GM21576 (cell line): Measurements from ENCODE around the gene C4orf17.

Experiments used
- ATAC-seq: cut with Tn5 transposase; IDR thresholded peaks from one replicate; pipeline ENCODE4 v1.9.1; 2021; ENCODE audit warnings: mild to moderate bottlenecking, moderate library complexity; ENCODE audit not compliant: unreplicated experiment

The C4orf17 gene

DNA sequence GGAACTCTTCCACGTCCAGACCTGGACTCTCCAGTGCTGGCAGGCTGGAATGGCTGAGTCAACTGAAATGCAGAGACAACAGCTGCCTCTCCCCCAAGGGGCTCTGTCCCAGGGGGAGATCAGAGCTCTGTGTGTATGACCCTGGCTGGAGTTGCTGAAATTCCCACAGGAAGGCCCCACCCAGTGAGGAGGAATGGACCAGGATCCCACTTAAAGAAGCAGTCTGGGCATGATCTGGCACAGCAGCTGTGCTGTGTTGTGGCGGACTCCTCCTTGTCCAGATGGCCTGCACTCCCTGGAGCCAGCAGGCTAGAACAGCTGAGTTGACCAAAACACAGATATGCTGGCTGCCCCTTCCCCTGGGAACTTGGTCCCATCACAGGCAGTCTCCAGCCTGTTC, 25.4 kb downstream of the C4orf17 start:
- no peak for ATAC-seq

DNA sequence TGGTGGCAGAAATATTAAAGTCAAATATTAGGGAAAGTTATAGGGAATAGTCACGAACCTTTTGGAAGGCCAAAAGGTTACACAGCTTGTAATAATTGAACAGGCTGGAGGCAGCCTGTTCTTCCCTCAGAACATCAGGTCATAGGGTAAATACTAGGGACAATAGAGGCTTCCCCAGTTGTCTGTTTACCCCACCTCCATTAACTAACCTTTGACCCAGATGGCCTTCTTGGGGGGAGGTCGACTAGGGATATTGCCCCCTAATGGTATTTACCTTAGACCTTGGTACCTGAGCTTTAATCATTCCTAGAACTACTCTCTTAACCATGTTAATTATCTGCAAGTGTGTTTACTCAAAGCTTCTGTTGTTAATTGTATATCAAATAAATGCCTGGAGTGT, 26.0 kb downstream of the C4orf17 start:
- no peak for ATAC-seq

DNA sequence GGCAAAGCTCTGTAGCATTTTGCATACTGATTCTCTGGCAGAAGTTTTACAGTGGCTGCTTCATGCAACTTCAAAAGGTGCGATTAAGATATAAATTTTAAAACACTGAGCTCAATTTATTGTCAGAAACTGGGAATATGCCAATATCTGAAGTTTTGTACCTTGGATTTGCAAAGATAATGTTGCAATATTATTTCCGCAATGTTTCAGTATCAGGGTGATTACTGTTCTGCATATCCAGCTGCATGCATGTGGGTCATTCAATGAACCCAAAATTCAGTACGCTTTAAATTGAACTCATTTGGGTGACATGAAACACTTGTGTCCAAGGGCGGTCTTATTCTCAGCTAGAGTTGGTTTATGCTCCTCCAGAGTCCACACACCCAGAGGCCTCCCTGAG, 26.9 kb downstream of the C4orf17 start:
- no peak for ATAC-seq

DNA sequence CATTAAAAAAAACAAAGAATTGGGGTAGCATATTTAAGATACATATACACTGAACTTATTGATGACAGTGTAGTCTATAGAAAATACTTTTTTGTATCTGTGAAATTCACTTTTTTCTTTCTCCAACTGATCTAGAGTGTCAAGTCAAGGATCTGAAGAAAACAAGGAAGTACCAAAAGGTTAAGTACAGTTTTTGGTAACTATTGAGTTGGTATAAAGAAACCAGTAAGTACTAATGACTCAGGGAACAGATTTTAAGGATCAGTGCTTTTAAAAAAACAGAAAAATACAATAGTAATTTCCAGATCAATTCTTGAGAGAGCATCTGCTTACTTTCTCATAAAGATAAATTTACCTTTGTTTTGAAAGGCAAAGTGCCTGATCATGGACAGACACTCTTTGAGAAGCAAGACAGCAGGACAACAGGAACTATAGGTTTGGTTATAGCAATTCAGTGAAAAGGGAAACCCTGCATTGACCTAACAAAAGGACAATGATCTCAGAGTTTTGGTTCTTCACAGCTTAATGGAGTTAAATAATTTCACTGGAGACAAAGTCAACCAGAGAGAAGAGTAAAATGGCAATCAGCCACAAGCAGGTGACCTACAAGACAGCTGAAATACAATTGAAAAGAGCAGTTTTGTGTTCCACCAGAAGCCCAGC, 29.6 kb downstream of the C4orf17 start:
- no peak for ATAC-seq

DNA sequence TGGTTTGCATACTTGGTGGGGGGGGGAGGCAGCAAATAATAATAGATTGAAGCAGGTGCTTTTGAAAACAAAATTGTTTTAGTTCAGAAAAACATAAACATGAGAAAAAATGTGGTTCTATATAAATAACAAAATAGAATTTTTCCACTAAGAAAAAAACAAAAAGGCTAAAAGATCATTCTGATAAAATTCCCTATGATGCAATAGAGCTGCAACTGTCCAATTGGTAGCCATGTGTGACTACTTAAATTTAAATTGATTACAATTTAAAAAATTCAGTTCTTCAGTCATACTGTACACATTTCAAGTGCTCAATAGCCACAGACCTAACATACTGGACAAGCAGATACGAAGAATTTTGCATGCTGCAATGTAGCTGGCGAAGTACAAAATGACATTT, 42.1 kb downstream of the C4orf17 start:
- no peak for ATAC-seq

DNA sequence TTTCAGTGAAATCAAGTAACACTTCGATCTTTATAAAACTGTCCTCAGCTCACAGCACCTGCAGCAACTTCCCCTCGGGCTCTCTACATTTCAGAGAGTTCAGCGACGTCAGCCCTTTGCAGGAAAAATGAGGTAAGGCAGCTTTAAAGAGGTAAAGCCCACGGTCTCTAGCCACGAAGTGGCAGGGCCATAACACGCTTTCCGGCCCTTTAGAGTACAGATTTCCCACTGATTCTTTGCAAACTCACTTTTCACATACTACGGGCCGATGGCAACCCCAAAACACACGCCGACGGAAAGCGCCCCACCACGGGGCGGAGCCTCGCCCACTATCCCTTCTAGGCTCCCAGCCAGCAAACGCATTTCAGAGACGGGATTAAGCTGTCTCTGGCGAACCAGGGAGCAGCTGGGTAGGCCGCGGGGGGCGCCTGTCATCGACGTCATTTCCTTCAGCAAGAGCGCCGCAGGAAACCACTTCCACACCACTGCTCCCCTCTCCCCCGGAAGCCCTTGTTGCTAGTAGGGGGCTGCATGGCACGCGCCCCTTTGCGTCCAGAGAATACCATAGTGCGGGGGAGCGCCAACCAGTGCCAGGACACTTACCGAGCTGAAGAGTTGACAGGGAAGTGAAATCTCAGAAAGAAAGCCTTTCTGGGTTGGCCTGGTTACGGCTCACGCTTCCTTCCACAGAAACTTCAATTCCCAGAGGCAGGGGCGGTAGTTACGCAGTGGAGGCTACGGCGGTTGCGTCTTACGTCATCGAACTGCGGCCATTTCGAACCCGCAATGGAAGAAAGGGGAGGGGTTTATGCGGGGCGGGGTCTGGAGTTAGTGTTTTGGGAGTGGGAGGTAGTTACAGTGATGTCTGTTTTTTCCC, 52.7 kb downstream of the C4orf17 start, which contains the start of gene TRMT10A:
TRMT10A (minus strand) TSS at position 730 of the 877 bp plus-strand sequence. CDS start 4,701 bp downstream, outside the sequence.
- ATAC-seq: peak; percentile 96

DNA sequence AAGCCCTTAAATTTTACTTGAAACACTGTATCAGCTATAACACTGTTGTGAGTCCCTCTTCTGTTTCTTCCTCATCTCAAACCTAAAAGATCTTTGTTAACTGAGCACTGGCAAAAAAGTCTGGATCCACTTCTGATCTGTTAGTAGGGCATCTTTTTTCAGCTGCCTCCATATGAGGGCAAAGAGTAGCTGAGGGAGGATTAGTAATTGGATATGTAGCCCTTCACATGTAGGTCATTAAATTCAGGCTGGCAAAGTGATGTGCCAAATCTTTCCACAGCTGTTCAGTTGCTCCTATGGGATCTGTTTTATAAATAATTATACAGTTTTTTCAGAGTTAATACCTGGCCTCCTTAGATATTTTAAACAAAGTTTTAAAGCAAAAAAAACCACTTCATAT, 54.1 kb downstream of the C4orf17 start:
- no peak for ATAC-seq

DNA sequence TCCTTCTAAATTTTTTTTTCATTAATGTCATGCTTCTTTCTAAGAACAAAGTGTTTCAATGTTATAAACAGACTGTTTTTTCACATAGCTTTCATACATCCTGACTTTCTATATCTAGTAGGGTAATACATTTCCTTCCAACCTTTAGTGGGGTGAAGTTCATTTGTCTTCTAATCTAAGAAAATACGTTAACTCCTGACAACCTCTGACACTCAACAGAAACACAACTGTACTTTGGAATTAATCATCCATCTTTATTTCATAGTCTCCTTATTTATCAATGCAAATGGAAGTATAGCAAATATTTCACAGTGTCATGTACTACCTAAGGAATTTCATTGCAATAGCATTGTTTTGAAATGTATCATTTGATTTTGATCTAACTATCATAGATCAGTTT, 61.1 kb downstream of the C4orf17 start:
- ATAC-seq: no peak

DNA sequence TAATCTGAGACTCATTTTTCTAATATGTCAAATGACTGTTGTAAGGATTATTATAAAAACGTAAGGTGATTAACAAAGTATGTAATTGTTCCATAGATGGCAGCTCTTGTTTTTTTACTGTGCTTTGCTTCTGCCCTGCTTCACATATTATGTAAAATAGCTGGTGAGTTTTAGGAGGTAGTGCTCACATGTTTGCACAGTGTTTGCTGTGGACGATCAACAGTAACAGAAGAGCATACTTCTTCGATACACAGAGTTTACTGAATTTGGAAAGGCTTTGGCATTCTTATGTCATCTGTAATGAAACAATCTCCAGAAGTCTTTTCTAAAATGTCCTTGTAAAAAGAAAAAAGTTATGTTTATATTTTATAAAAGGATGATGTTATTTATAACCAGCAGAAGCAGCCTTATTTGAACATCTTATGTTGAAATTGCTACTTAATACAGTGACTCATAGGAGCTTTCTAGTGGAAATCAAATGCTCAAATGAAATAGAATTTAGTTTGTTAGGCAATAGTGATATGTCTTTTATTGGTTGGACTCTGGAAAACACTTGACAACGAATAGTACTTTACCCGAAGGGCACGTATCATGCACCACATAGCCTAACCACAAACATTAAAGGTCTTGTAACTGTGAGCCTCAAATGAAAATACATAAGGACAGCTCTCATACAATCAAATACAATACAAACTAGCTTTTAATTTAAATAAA, 61.9 kb downstream of the C4orf17 start:
- ATAC-seq: no peak

DNA sequence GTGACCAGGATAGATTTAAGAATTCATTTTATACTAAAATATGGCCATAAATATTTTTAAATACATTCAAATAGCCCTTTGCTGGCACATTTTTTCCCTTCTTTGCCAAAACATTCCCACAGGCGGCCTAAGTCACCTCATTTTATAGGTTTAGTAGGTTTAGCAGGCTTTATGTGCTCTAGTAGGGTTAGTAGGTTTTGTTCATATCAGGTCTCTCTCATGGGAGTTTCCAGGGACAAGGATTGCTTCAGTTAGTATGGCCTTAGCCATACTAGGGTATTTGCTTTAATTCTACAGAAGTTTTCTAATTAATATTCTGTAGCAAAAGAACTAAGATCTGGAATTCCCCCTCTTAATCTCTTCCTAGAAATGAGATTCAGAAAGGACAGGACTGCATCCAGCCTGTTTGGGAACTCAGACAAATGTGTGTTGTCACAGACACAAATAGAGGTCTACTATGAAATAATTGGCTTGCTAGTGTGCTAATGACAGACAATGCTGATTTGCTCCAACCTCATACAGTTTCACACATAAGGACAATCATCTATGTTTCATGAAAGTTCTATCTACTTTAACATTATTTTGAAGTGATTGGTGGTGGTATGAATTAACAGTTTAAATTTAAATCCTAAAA, 63.0 kb downstream of the C4orf17 start:
- ATAC-seq: no peak

DNA sequence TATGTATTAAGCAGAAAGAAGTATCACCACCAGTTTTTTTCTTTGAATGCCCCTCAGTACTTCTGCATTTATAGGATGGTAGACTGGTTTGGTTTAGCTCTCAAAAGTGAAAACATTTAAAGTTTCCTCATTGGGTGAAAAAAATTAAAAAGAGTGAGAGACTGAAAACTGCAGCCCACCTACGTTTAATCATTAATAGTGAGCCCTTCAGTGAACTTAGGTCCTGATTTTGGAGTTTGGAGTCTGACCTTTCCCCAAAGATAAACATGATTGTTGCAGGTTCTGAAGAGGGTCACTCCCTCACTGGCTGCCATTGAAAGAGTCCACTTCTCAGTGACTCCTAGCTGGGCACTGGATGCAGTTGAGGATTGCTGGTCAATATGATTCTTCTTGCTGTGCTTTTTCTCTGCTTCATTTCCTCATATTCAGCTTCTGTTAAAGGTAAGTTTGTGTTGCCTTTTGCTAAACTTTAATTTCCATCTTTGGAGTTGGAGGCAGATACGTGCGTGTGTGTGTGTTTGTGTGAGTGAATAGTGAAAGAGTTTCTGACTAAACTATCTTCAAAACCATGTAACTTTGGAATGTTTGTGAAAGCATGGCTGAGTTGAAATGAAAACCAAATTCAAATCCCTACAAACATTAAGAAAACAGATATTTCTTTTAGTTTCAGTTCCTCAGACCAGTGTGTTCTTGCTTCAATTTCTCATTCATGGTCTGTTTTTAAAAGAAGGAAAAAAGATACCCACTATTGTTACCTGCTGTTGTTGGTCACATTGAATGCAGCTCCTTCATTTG, 63.9 kb downstream of the C4orf17 start, which contains the start of gene MTTP:
MTTP (plus strand) TSS at position 295 of the 795 bp plus-strand sequence; CDS start at position 381, 86 bp downstream.
- ATAC-seq: peak; percentile 72

DNA sequence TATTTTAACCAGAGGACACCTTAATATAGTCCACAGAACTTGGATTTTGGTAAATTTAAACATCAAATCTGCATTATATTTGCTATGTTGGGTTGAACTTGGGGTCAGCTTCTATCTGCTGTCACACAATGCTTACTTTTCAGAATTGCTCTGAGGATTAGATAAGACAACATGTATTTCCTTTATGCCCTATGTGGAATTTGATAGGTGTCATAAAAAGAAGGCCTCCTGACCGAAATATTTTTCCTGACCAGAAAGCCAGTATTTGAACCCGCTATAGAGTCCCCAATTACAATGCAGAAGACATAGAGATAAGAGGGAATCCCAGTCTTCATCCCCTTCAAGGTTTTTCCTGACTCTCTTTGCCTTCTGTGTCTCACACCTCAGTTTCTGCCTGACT, 67.9 kb downstream of the C4orf17 start:
- ATAC-seq: no peak

DNA sequence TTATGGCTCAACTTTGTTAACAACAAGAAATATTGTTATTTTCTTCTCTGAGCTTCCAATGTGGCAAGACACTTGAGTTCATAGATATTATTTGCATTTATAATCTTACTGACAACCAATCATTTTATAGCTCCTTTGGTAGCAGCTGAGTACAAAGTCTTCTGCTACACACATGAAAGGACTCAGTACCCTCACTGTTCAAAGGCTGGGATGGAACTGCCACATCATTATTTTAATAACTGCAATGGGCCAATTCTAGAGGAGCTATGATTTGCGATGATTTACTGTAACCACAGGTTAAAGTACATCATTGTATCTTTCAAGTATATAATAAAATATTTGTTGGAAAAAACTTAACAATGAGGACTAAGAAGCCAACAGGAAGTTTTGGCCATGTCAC, 74.7 kb downstream of the C4orf17 start:
- no peak for ATAC-seq

DNA sequence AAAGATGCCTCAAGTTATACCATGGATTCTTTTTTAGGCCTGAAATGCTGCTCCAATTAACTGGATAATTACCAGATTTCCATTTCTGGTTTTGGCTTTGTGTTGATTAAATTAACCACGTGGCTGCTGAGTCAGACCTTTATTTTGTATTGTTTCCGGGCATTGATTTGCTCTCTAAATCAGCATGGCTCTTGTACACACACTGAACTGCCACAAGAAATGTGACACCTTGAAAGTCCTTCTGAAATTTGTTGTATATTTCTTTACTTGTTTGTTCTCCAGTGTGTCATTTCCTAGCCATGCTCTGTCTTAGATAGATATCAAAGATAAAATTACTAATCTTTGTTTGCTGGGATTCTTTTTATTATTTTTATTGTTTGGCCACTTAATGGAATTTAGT, 75.5 kb downstream of the C4orf17 start:
- ATAC-seq: no peak

DNA sequence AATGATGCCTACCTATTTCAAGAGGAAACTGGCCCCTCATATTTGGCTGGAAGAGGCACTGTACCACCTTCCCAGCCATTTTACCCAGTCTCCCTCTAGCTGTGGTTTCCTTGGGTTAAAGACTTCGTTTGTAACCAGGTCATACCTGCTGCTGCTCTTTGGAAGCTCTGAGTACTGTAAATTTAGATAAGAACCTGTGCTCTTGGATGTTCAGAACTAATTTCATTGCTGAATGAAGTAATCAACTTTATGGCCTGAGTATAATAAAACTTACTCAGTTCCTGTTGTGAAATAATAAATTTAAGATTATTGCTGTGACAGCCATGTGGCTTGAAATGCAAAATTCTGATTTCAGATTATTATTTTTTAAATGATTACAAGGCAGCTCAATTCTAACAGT, 76.0 kb downstream of the C4orf17 start:
- no peak for ATAC-seq

DNA sequence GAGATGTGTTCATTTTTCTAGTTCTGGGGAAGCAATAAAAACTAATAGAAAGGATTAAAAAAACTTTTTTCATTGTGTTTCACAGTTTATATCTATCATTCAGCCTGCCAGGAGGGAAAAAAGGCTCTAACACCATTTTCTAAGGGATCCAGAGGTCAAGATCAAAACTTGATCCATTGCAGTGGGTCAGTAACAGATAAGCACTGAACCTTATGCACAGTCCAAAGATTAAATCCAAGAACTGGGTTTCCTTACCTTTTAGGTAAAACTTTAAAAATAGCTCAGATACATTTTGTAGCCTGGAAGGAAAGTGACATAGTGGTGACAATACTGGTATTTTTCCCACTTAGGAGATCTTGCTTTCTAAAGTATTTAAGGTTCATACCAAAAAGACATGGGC, 76.5 kb downstream of the C4orf17 start:
- no peak for ATAC-seq

DNA sequence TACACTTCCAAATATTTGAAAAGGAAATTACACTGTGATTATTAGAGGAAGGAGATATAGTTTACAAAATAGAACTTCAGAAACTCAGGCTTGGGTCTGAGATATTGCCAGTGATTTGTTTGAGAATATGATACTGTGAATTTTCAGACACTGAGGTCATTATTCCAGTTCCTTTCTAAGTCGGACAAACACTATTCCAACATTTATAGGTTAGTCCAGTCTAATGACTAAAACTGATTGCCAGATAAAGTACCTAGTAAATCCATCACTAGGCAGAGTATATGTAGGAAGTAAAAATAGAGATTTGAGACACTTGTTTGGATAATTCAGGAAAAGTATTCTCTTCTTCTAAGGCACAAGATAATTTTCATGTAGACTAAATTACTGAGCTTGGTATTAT, 77.0 kb downstream of the C4orf17 start:
- no peak for ATAC-seq

DNA sequence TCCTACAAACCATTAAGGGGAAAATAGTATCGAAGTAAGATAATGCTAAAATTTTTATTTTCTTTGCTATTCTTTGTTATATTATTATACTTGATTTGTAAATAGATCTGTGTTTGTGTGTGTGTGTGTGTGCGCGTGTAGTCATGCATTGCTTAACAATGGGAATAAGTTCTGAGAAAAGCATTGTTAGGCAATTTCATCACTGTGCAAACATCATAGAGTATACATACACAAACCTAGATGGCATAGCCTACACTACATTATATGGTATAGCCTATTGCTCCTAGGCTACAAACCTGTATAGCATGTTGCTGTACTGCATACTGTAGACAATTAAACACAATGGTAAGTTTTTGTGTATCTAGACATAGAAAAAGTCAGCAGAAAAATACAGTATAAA, 80.9 kb downstream of the C4orf17 start:
- no peak for ATAC-seq
